HG03045 (cell line): Measurements from ENCODE around the gene TP53TG5.
A peak's percentile ranks its signal among the peaks of the same experiment; 100 is the strongest.

Source experiments
- ATAC-seq: cut with Tn5 transposase; IDR thresholded peaks from one replicate; pipeline ENCODE4 v1.9.1; 2021; ENCODE audit warnings: mild to moderate bottlenecking, moderate library complexity; ENCODE audit not compliant: unreplicated experiment

The TP53TG5 gene

DNA sequence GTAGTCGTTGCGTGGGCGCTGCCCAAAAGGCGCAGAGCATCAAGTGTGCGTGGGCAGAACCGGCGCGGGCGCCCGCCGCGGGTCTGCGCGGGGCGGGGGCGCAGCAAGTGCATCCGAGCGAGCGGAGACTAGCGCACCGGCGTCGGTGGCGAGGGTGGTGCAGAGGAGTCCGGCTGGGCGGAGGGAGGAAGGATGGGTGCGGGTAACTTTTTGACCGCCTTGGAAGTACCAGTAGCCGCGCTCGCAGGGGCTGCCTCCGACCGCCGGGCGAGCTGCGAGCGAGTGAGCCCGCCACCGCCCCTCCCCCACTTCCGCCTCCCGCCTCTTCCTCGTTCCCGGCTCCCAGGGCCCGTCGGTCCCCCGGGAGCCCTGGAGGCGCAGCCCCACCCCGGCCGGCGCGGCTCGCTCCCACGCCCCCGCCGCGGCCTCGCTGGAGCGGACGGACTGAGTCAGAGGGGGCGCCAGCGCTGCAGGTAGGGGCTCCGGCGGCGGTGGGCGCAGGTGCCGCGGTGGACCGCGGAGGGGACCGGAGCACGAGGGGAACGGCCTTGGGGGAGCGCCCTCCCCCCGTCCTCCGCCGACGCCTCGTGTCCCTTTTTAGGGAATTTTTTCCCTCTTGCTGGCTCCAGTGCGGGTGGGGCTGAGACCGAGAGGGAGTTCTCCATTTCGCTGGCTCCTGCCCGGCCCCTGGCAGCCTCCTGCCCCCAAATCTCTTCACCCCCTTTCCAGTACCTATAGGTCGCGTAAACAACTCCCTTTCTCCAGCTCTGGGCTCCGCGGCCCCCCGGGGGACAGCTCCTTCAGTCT is 28.3 kb upstream of the TP53TG5 start:
- no peak for ATAC-seq

DNA sequence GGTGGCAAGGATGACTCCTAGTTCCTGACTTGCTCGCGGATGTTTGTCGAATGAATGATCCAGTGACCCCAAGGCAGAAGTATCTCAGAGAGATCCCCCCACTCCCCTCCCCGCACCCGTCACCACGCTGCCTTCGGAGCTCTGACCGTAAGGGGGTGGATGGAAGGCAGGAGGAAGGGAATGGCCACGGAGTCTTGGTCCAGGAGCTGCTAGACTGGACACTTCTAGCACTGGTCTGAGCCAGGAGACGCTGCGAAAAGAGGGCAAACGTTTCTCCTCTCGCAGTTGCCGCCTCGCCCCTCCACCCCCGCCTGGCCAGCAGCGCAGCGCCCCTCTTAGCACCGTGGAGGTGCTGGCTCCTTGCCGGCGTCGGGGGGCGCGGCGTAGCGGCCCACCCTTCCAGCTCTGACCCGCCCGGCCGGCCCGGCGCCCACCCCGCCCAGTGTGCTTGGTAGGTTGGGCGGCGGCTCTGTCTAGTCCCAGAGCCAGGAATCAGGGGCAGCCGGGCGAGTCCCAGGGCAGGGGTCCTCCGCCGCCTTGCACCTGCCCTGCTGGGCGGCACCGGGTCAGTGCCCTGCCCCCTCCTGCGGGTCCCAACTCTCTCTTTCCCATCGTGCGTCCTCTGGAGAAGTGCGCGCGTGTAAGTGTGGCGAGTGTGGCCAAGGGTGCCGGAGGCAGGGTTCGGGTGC is 27.6 kb upstream of the TP53TG5 start:
- ATAC-seq = no peak

DNA sequence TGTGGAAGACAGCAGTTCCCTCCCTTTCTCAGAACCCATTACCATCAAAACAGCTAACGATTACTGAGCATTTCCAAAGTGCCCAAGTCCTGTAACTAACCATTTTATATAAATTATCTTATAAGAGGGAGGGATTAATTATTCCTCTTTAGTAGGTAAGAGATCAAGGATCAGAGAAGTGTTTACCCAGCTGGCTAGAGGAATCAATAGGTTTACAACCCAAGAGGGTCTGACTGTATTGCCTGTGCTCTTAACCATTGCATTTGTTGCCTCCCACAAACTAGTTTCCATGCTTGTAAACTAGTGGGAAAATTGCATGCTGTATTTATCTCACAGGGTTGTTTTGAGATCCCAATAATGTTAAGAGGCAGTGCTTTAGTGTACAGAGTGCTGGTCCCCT is 26.3 kb upstream of the TP53TG5 start:
- ATAC-seq = no peak

GRCh38 chr20:45402946-45403345 is 24.8 kb upstream of the TP53TG5 start:
- ATAC-seq = no peak

- ATAC-seq = no peak
Measured at GRCh38 chr20:45400346-45401031, 22.4 kb upstream of the TP53TG5 start.

DNA sequence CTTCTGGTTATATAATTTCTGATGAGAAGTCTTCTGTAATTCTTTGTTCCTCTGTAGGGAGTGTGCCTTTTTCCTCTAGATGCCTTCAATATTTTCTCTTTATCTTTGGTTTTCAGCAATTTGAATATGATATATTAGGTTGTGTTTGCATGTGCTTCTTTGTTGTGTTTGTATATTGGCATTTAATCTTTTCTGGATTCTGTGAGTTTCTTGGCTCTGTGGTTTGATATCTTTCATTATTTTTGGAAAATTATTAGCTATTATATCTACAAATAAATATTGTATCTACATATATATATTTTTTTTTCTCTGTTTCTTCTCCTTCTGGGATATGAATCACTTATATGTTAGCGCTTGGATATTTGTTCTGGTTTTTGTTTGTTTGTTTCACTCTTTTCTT is 20.9 kb upstream of the TP53TG5 start:
- no peak for ATAC-seq

GRCh38 chr20:45395114-45395415 is 16.9 kb upstream of the TP53TG5 start:
- ATAC-seq = no peak

DNA sequence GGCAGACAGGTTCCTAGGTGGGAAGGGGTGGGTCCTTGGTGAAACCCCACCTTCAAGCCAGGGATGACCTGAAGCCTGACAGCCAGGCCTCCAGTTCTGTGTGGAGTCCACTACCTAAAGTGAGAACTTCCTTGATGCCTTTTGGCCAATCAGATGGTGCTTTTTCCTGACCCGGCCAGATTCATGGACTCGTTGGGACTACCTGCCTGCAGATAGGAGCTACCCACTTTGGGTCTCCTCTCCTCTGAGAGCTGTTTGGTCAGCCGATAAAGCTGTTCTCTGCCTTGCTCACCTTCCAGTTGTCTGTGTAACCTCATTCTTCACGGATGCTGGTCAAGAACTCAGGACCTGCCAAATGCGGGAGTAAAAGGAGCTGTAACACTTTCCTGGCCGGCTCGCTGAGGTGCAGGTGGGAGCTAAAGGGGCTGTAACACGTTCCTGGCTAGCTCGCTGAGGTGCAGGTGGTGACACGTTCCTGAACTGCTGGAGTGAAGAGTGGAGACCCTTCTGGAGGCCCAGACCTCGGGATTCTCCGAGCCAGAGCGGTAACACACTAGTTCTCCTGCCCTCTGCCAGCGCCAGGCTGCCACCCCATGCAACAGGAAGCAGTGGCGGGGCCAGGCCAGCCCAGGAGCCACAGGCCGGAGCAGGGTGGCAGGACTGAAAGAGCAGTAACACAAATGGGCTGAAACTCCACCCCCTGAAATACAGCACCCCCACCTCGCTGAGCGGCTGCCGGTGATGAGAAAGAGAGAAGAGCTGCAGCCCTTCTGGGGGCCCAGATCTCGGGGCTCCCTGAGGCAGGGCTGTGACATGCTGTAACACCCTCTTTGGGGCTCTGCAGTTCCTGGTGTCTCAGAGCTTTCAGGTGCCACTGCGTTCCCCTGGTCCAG is 16.3 kb upstream of the TP53TG5 start:
- no peak for ATAC-seq

GRCh38 chr20:45392733-45393132 is 14.6 kb upstream of the TP53TG5 start:
- ATAC-seq = no peak

- ATAC-seq = no peak
Measured at GRCh38 chr20:45391559-45391958, 13.4 kb upstream of the TP53TG5 start.

- no peak for ATAC-seq
Measured at GRCh38 chr20:45390931-45391330, 12.8 kb upstream of the TP53TG5 start.

DNA sequence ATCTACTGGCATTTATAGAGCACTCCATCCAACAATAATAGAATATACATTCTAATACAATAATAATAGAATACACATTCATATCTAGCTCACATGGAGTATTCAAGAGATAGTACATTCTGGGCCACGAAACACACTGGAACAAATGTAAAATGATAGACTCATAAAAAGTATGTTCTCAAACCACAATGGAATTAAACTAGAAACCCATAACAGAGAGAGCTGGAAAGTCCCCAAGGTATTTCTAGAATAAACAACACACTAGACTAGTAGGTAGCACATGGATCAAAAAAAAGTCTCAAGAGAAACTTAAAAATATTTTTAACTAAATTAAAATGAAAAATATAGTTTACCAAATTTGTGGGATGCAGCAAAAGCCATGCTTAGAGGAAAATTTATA is 9.1 kb upstream of the TP53TG5 start:
- no peak for ATAC-seq

- no peak for ATAC-seq
Measured at GRCh38 chr20:45377269-45377668, 856 bp downstream of the TP53TG5 start.

DNA sequence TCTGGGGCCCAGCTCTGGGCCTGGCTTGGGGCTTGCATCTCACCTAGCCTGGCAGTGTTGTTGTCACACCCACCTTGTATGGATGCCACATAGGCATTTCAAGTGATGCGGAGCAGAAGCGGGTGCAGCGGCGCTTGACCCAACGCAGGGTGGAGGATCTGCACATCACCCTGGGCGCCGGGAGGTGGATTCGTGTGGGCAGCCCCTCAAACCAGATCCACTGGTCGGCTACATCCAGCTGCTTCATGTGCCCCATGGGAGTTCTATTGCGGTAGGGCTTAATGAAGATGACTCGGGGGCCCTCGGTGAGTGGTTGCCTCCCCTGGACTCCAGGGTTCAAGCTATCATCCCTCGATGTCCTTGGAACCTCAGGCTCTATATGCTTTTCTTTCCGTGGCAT is 3.2 kb downstream of the TP53TG5 start:
- no peak for ATAC-seq

- no peak for ATAC-seq
Measured at GRCh38 chr20:45374101-45374467, 4.0 kb downstream of the TP53TG5 start.

- ATAC-seq = peak; percentile 74
Measured at GRCh38 chr20:45373353-45374100, 4.6 kb downstream of the TP53TG5 start.

DNA sequence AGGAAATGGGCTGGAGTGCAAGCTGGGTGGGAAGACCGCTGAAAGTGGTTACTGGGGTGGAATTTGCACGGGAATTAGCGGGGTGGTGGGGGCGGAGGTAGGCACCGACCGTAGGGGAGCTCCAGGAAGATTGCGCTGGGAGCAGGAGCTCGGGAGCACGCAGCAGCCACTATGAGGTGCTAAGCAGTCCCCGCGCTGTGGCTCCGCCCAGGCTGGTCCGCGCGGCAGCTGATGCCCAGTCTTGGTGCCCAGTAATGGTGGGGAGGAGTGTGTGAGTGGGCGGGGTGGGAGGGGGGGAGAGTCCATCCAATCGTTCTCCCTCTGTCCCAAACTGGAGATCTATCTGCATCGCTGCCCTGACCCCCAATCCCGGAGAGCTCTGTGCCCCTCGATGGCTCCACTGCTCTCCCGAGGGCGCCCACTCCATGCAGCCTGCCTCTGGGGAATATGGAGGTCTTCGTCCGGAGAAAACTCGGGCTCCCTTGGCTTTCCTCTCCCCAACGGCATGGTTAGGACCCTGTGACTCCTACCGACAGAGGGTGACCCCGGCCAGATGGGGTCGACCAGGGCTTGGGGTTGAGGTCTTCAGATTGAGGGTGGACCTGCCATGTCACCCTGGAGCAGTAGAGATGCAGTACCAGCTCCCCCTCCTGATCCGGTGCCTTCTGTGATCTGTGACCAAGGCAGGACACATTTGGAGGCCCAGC is 5.3 kb downstream of the TP53TG5 start:
- no peak for ATAC-seq

DNA sequence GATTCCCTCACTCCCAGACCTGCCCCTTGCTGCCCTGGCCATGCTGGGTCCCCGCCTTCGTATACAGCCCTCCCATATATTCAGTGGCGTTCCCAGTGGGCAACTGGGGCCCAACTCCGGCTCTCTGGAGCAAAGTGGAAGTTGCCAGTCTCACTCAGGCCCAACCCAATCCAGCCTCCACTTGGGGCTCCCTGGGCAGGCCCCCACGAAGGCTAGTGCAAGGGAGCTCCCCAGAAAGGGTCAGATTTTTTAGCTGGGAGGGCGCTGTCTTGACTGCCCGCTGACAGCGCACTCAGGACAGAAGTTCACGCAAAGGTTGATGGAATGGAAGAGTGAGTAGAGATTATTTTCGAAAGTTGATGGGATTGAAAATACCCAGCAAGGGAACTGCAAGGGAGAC is 5.9 kb downstream of the TP53TG5 start:
- no peak for ATAC-seq

- ATAC-seq = no peak
Measured at GRCh38 chr20:45370571-45371160, 7.5 kb downstream of the TP53TG5 start.
